Suprapubic skin (tissue), 4 donors: Measurements from ENCODE around the gene OPALIN.

Experiments used
- CTCF ChIP-seq, 2 donors: fragments of 200-600 bp in 1 of 2; fragments of 450-650 bp in 1 of 2; sonication (generic) in 1 of 2; IDR thresholded peaks; one replicate each; pipeline ENCODE4 v1.5.1; 2016 to 2019; ENCODE audit warnings: antibody characterized with exemption in 2 of 2, mild to moderate bottlenecking in 1 of 2, moderate library complexity in 1 of 2
- POLR2A ChIP-seq, 2 donors: fragments of 450-650 bp; IDR thresholded peaks; one replicate each; pipeline ENCODE4 v1.6.1; 2017; ENCODE audit warnings: antibody characterized with exemption in 2 of 2, mild to moderate bottlenecking in 2 of 2, moderate library complexity in 2 of 2
- POLR2AphosphoS5 ChIP-seq, 3 donors: sonication (generic); formaldehyde crosslinking; IDR thresholded peaks; one replicate each; pipeline ENCODE4 v1.6.1; 2017; ENCODE audit warnings: antibody characterized with exemption in 3 of 3

DNA sequence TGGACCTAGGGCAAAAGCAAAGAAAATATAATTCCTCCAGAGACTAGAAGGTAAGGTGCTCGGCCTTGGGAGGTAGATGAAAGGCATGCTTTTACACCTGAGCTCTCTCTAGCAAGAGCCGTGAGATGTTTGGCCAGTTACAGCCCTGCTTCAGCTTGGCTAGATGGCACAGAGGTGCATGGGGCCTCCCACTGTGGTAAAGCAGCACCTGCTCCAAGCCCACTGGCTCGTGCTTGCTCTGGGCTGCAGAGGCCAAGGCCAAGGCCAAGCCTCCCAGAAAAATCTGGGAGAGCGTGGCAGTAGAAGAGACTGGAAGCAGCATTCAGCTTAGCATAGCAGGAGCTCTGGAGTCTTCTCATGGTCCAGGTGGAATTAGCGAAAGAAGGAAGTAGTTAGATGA lies 31.0 kb upstream of the OPALIN start:
- TF ChIP-seq POLR2AphosphoS5 (IDR thresholded peaks at IDR 0.05) = no peak
- TF ChIP-seq POLR2A (IDR thresholded peaks at IDR 0.05) = no peak
- TF ChIP-seq CTCF (IDR thresholded peaks at IDR 0.05) = no peak
